T47D (cell line): ENCODE results near the gene OR2H2.

ENCODE experiments used
- DNase-seq, 2 experiments: peaks; one replicate each; pipeline versions ENCODE4 v3.0.0 to v3.0.0-alpha.2; 2011 to 2012; ENCODE audit warnings: low read depth in 1 of 2, low spot score in 1 of 2
- JUND ChIP-seq: IDR thresholded peaks from 2 replicates; pipeline ENCODE4 v1.6.1; 2012; ENCODE audit warnings: low read depth
- in situ Hi-C: cut with HindIII; loops from 2 replicates; pipeline ENCODE4 v1.10.0; 2016; ENCODE audit warnings: low sequenced_read_pairs, low pct_unique_long_range_greater_than_20kb

OR2H2 gene

GRCh38 chr6:29626948-29627754 lies 42.2 kb downstream of the OR2H2 start:
- DNase-seq = no peak
- in situ Hi-C loops = no loop called here
- no peak for TF ChIP-seq JUND

- peak; percentile 25 to 45 for DNase-seq
- TF ChIP-seq JUND = no peak
- in situ Hi-C loops = no loop called here
These were observed 43.0 kb downstream of the OR2H2 start for GRCh38 chr6:29627755-29628418.

DNA sequence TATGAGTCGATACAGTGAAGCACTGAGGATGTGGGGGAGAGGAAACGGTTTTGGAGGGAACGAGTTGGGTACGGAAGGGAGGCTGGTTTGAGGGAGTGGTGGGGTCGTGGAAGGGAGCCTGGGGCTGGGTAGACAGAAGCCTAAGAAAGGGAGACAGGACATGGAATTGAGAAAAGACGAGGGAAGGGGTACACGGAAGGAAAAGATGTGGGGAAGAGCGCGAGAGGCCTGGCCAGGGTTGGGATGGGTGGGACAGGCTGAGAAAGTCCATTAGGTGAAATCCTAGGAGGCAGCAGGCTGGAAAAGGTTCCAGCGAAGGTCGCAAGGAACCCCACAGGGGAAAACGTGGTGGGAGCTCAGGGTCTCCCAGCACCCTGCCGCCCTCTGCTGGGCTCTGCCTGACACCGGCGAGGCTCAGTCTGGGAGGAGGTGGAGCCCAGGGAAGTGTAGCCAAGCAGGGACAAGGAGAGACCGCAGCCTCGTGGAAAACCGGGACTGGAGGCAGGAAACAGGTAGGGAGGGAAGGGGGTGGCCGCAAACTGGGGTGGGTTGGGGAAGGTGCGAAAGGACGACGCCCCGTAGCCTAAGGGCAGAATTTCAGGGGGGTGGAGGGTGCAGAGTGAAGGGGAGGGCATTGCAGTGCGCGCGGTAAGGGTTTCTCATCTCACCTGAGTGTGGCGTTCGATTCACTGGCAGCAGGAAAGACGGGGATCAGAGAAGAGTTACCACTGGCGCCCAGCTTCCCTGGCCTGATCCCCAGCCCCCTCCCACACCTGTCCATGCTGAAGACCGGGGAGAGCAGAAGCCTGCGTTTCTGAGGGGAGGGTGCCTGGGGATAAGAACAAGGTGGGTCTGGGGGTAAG lies 43.7 kb downstream of the OR2H2 start:
- TF ChIP-seq JUND = no peak
- in situ Hi-C loops = no loop called here
- peak; percentile 83 to 93 for DNase-seq

GRCh38 chr6:29629571-29629970 lies 44.6 kb downstream of the OR2H2 start:
- no peak for TF ChIP-seq JUND
- no peak for DNase-seq
- in situ Hi-C loops = no loop called here

DNA sequence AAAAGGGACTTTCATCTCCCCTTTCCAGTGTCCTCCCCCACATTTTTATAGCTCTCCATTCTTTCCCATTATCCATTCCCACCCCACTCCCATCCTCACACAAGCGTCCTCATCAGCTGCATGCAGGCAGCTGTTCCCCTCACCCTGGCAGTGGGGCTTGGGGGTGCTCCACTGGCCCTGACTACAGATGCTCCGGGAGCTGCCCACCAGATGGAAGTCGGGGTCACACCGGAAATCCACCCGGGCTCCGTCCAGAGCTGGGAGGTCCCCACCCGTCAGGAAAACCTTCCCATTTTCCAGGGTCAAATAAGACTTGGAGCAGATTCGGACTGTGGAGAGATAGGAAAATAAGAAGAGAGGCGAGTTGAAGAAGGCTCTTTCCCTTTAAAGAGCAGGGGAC lies 45.4 kb downstream of the OR2H2 start:
- no peak for DNase-seq
- TF ChIP-seq JUND = no peak
- in situ Hi-C loops = no loop called here

DNA sequence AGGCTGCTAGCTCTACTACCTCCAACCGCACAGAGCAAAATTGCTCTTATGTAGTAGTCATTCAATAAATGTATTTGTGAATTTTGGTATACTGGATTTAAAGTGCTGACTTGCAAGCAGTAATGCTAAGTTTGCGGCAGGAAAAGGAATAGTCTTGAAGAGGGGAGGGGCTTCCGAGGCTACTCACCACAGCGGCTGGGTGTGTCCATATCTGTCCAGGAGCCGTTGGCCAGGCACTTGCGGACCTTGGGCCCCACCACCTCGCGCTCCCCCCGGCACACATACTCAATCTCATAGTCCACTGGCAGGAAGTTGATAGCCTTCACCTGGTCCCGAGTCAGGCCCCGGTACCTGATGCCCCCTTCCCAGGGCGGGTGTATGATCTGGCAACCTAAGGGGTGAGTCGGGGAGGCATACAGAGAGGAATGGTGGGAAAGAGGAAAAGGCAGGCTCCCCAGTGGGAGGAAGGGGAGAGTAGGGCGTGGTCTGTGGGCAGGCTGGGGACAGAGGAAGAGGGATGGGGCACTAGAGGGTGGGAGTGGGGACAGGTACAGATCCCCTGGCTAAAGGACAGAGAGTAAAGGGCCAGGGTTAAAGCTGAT lies 46.4 kb downstream of the OR2H2 start:
- DNase-seq = no peak
- in situ Hi-C loops = no loop called here
- no peak for TF ChIP-seq JUND

GRCh38 chr6:29631860-29632731 lies 47.2 kb downstream of the OR2H2 start:
- DNase-seq = peak; percentile 70 to 72
- in situ Hi-C loops = no loop called here
- TF ChIP-seq JUND = no peak

DNA sequence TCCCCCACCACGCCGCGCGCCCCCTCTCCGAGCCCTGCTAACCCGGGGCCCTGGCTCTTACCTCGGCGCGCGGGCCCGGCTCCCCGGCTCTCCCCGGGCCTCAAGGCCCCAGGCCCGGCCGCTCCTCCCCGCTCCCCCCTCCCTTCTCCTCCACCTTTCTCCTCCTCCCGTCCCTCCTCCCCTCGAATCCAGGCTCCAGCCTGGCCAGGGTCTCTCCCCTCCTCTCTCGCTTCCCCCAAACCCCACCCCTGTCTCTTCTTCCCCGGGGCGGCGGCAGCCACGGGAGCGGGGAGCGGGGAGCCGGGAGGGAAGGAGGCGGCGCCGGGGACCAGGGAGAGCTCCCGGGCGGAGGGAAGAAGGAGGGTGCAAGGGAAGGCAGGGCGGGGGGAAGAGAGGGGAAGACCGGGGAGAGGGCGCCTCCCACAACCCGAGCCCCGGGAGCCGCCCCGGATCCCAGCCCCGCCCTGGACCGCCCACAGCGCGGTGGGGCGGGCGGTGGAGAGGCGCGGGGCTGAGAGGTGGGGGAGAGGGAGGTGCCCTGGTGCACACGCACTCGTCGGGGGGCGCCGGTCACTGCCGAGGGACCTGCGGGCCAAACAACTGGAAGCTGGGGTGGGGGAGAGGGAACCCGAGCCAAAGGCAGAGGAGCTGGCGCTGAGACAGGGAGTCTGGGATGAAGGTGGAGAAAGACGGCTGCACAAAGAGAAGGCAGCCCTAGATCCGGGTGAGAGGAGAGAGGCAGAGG lies 48.0 kb downstream of the OR2H2 start, which contains the start of gene GABBR1:
GABBR1 (minus strand) TSS at position 395 of the 745 bp plus-strand sequence. CDS start 798 bp downstream, outside the sequence.
- DNase-seq = peak; percentile 95 to 96
- in situ Hi-C loops = no loop called here

DNA sequence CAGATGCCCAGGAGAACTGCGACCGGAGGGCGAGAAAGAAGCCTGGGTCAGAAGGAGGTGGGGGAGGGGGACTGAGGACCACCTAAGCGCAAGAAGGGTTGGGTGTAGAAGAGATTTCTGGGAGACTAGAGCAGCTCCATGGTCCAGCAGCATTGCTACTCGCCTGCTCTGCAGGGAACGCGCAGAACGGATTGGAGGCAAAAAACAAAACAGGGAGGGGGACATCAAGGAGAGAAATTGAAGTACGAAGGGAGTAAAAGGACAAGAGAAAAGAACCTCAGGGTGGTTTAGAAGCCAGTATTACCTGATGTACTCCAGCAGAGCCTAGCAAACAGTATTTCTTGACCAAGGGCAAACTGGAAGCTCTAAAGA lies 48.6 kb downstream of the OR2H2 start:
- DNase-seq = peak in 1 of 2 experiments; percentile 42
- no peak for TF ChIP-seq JUND

More for the DNA sequence above, 48.0 kb downstream of the OR2H2 start, which contains the start of gene GABBR1:
- no peak for TF ChIP-seq JUND

DNA sequence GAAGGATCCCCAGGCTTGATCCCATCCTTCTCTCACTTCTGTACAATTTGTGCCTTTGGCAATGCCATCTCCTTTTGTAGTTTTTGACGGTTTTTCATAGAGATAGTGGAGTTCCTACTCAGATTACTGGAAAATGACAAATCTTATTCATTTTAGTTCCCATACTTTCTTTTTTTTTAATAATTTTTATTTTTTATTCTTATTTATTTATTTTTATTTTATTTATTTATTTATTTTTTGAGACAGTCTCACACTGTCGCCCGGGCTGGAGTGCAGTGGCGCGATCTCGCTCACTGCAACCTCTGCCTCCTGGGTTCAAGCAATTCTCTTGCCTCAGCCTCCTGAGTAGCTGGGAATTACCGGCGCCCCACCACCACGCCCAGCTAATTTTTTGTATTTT lies 52.3 kb downstream of the OR2H2 start:
- in situ Hi-C loops = no loop called here

More for the DNA sequence above, 48.6 kb downstream of the OR2H2 start:
- in situ Hi-C loops = no loop called here

More for the DNA sequence above, 52.3 kb downstream of the OR2H2 start:
- no peak for TF ChIP-seq JUND
- DNase-seq = no peak
